SU-DHL-6 (cell line): ENCODE measurements around the gene GIMAP5.

ENCODE experiments used
- H2AFZ ChIP-seq: fragments of 200-600 bp; sonication (generic); 2 replicates; pipeline ENCODE4 v1.6.1; 2014; ENCODE audit warnings: low read depth, mild to moderate bottlenecking, moderate library complexity, mixed read lengths, antibody characterized with exemption, low read length; ENCODE audit not compliant: severe bottlenecking
- H3F3A ChIP-seq: fragments of 200-600 bp; shearing (Covaris generic); 2 replicates; pipeline ENCODE4 v1.6.0; 2016; ENCODE audit warnings: antibody characterized with exemption, mild to moderate bottlenecking; ENCODE audit not compliant: insufficient read depth
- H3K27ac ChIP-seq: fragments of 200-600 bp; sonication (generic); 2 replicates; pipeline ENCODE4 v1.5.1; 2016; ENCODE audit warnings: low read depth, mild to moderate bottlenecking, low read length, moderate library complexity, mixed read lengths
- H3K27me3 ChIP-seq: fragments of 200-600 bp; sonication (generic), shearing (Covaris generic); 2 replicates; pipeline ENCODE4 v1.6.0; 2014; ENCODE audit warnings: mild to moderate bottlenecking, low read length
- H3K36me3 ChIP-seq: fragments of 200-600 bp; sonication (generic); 2 replicates; pipeline ENCODE4 v1.6.1; 2014; ENCODE audit warnings: mild to moderate bottlenecking, low read length, mixed read lengths
- H3K4me2 ChIP-seq: fragments of 300-600, 200-600 bp; shearing (Covaris generic), sonication (generic); 2 replicates; pipeline ENCODE4 v1.6.0; 2014; ENCODE audit warnings: low read length, low read depth, mild to moderate bottlenecking; ENCODE audit not compliant: poor library complexity, severe bottlenecking
- H3K4me3 ChIP-seq: fragments of 200-600 bp; sonication (generic); 2 replicates; pipeline ENCODE4 v1.5.1; 2014; ENCODE audit warnings: antibody characterized with exemption, low read length, mild to moderate bottlenecking, mixed read lengths; ENCODE audit not compliant: insufficient read depth, poor library complexity, severe bottlenecking
- H3K79me2 ChIP-seq: fragments of 200-600 bp; sonication (generic); 2 replicates; pipeline ENCODE4 v1.6.1; 2014; ENCODE audit warnings: mild to moderate bottlenecking, low read length, moderate library complexity; ENCODE audit not compliant: insufficient read depth
- H3K9ac ChIP-seq: fragments of 200-600 bp; sonication (generic); 2 replicates; pipeline ENCODE4 v1.7.0; 2014; ENCODE audit warnings: mild to moderate bottlenecking, low read length
- H3K9me2 ChIP-seq: fragments of 200-600 bp; sonication (generic); replicated peaks from 2 replicates; pipeline ENCODE4 v1.6.1; 2014; ENCODE audit warnings: low read length; ENCODE audit not compliant: insufficient read depth
- H3K9me3 ChIP-seq: fragments of 200-600 bp; sonication (generic); 2 replicates; pipeline ENCODE4 v1.6.1; 2014; ENCODE audit warnings: low read length, mixed read lengths; ENCODE audit not compliant: insufficient read depth
- H4K20me1 ChIP-seq: fragments of 200-600 bp; sonication (generic); 2 replicates; pipeline ENCODE4 v1.6.1; 2014; ENCODE audit warnings: low read depth, mild to moderate bottlenecking, antibody characterized with exemption, low read length, moderate library complexity, mixed read lengths
- EZH2phosphoT487 ChIP-seq: fragments of 200-600 bp; sonication (generic), shearing (Covaris generic); conservative IDR thresholded peaks from 2 replicates; pipeline ENCODE4 v1.6.1; 2018; ENCODE audit warnings: mild to moderate bottlenecking, antibody characterized with exemption, low read length, moderate library complexity, mixed read lengths
- TF ChIP-seq, protein P1 (sequence below): fragments of 200-600 bp; sonication (generic); IDR thresholded peaks from one replicate; pipeline ENCODE4 v1.5.1; 2017; ENCODE audit warnings: antibody characterized with exemption, mild to moderate bottlenecking, low read length, moderate library complexity; ENCODE audit not compliant: insufficient read depth, poor library complexity, severe bottlenecking

Gene GIMAP5

DNA sequence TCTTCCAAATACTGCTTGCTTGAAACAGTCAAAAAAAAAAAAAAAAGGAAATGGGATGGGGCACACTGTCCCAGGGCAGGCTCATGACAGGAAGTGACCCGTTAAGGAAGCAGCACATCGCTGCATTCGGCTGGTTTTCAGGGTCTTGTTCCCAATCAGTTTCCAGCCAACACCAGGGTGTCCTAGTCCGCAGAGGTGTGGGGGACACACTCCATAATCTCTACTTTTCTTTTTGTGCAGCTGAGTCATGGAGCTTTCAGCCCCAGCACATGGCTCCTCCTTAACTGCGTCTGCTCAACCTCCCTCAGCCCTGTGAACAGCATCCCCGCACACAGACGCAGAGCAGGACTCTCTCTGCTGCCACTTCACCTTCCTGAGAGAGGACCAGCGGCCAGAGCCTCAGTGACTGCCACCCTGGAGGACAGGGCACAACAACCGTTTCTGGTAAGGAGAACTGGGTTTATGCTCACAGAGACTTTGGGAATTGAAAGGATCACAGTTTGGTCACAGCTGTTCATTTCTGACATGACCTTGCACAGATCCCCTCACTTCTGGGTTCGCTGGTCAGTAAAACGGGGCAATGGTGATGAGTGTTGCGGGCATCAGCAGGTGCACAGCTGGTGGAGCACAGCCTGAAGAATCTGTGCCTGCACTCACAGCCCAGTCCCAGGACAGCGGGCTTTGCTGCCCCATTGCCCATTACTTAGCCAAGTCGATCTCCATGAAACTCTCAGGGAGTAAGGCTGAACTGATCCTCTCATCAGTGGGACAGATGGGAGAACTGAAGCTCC is at the start of gene GIMAP5:
TSS of gene GIMAP5 (plus strand) at position 154 of the 791 bp plus-strand sequence. CDS start 3,467 bp downstream, outside the sequence.
- Histone ChIP-seq H3K9me2 (no peaks in the 10 kb centered on the region), H3K9ac (no peak within 1 kb of the TSS), H3F3A (no peaks in the 10 kb centered on the region), H3K4me2 (no peak within 1 kb of the TSS), H3K4me3 (no peak within 1 kb of the TSS), H3K27ac (no peak within 1 kb of the TSS), H3K36me3 (no peaks in the 10 kb centered on the region), H3K9me3 (no peaks in the 10 kb centered on the region), H4K20me1 (no peaks in the 10 kb centered on the region), H2AFZ (no peak within 1 kb of the TSS), H3K79me2 (no peaks in the 10 kb centered on the region), H3K27me3 (no peaks in the 10 kb centered on the region)
- TF ChIP-seq, protein P1, sequence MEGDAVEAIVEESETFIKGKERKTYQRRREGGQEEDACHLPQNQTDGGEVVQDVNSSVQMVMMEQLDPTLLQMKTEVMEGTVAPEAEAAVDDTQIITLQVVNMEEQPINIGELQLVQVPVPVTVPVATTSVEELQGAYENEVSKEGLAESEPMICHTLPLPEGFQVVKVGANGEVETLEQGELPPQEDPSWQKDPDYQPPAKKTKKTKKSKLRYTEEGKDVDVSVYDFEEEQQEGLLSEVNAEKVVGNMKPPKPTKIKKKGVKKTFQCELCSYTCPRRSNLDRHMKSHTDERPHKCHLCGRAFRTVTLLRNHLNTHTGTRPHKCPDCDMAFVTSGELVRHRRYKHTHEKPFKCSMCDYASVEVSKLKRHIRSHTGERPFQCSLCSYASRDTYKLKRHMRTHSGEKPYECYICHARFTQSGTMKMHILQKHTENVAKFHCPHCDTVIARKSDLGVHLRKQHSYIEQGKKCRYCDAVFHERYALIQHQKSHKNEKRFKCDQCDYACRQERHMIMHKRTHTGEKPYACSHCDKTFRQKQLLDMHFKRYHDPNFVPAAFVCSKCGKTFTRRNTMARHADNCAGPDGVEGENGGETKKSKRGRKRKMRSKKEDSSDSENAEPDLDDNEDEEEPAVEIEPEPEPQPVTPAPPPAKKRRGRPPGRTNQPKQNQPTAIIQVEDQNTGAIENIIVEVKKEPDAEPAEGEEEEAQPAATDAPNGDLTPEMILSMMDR = no peak
- TF ChIP-seq EZH2phosphoT487 = no peak

DNA sequence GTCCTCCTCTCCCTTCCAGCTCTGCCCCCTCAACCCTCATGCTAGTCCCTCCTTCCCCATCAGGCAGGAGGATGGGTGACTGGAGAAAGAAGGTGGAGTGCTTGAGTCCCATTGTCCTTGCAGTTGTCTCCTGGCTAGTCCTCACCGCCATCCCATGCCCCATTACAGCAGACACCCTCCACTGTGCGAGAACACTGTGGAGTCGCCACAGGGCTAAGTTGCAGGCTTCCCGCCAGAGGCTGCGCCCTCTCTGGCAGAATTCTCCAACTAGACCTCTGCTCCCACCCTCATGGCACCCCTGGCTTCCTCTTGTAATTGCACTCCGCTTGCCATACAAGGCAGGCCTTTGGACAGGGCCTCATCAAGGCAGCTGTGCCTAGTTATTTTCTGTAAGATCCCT is 48.6 kb upstream of the GIMAP5 start:
- H2AFZ ChIP-seq = no peak overlapping the region
- H3K9me3 ChIP-seq = no peaks in the 10 kb centered on the region
- no peaks in the 10 kb centered on the region for H3K36me3 ChIP-seq
- no peaks in the 10 kb centered on the region for H4K20me1 ChIP-seq
- H3K27ac ChIP-seq = no peak overlapping the region
- no peaks in the 10 kb centered on the region for H3F3A ChIP-seq
- H3K9ac ChIP-seq = no peak overlapping the region
- no peak overlapping the region for H3K4me3 ChIP-seq
- H3K4me2 ChIP-seq = no peak overlapping the region
- H3K27me3 ChIP-seq = no peaks in the 10 kb centered on the region
- no peaks in the 10 kb centered on the region for H3K9me2 ChIP-seq
- no peaks in the 10 kb centered on the region for H3K79me2 ChIP-seq
- TF ChIP-seq EZH2phosphoT487 = no peak
- TF ChIP-seq, protein P1 = no peak

DNA sequence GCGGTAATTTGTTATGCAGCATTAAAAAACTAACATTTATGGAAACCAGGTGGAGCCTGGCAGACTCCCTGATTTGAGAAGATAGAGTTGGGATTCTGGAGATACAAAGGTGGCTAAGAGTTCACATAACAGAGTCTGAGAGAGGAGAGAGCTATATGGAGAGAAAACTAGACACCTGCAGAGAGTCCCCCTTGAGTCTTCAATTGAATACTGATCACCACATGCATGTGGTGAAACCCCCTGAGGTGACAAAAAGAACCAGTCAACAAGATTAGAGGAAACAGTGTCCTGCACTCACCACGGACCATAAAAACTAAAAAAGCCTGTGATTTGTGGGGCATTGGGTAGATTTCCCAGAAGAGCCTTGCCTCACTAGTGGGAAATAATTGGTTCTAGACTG is 41.6 kb upstream of the GIMAP5 start:
- H4K20me1 ChIP-seq = no peaks in the 10 kb centered on the region
- no peak overlapping the region for H3K27ac ChIP-seq
- no peak overlapping the region for H3K4me2 ChIP-seq
- H3K9me2 ChIP-seq = no peaks in the 10 kb centered on the region
- no peaks in the 10 kb centered on the region for H3K9me3 ChIP-seq
- no peaks in the 10 kb centered on the region for H3K79me2 ChIP-seq
- H3K4me3 ChIP-seq = no peak overlapping the region
- no peaks in the 10 kb centered on the region for H3K27me3 ChIP-seq
- no peaks in the 10 kb centered on the region for H3K36me3 ChIP-seq
- TF ChIP-seq, protein P1 = no peak
- TF ChIP-seq EZH2phosphoT487 = no peak
- H2AFZ ChIP-seq = no peak overlapping the region
- no peak overlapping the region for H3K9ac ChIP-seq
- H3F3A ChIP-seq = no peaks in the 10 kb centered on the region
